GM12891 (cell line): ENCODE data around the gene LTBP1.

Experiments
- DNase-seq: peaks from one replicate; pipeline ENCODE4 v3.0.0; 2011; ENCODE audit warnings: low spot score; ENCODE audit not compliant: insufficient read length
- FAIRE-seq: peaks from 2 replicates; lab custom pipeline; 2011; peaks lifted over from hg19 to GRCh38; lab: Jason Lieb, UNC
- PAX5 ChIP-seq: IDR thresholded peaks from 2 replicates; pipeline ENCODE4 v1.6.1; 2011; ENCODE audit warnings: low read length, moderate library complexity, mild to moderate bottlenecking; ENCODE audit not compliant: insufficient read depth, severe bottlenecking
- POLR2A ChIP-seq: IDR thresholded peaks from 2 replicates; pipeline ENCODE4 v1.6.1; 2011; ENCODE audit warnings: low read depth, low read length, control low read depth
- POLR2AphosphoS5 ChIP-seq: IDR thresholded peaks from 2 replicates; pipeline ENCODE4 v1.6.1; 2011; ENCODE audit warnings: low read depth, low read length, control low read depth
- POU2F2 ChIP-seq: IDR thresholded peaks from 2 replicates; pipeline ENCODE4 v1.6.1; 2011; ENCODE audit warnings: low read depth, mild to moderate bottlenecking, control low read depth, low read length, moderate library complexity
- SPI1 ChIP-seq: IDR thresholded peaks from 2 replicates; pipeline ENCODE4 v1.6.1; 2011; ENCODE audit warnings: low read depth, low read length, control low read depth
- TAF1 ChIP-seq: IDR thresholded peaks from 2 replicates; pipeline ENCODE4 v1.6.1; 2011; ENCODE audit warnings: low read depth, low read length, control low read depth

LTBP1 gene

GRCh38 chr2:33015421-33016142 lies 68.8 kb downstream of the LTBP1 start:
- FAIRE-seq (no peak), DNase-seq (no peak)
- TF ChIP-seq POLR2A (no peak), TAF1 (no peak), PAX5 (no peak), POLR2AphosphoS5 (no peak), SPI1 (no peak), POU2F2 (no peak)

DNA sequence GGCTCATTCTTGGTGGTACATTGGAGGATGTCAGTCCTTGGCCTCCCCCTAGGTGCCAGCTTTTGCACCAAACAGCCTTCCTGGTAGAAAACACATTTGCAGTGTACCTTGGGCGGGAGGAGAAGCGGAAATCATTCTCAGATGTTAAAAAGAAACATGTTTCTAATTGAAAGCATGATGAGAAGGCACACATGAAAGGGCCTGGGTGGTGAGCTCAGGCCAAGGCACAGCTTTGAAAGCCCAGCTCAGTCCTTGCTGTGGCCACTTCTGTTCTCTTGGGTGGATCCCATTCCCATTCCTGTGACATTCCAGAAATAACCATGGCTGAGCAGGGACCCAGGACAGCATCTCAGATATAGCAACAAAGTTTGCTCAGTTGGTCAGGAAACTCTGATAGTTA lies 71.5 kb downstream of the LTBP1 start:
- FAIRE-seq (no peak), DNase-seq (no peak)
- TF ChIP-seq SPI1: no peak
- no peak for TF ChIP-seq POLR2A
- TF ChIP-seq PAX5: no peak
- no peak for TF ChIP-seq POLR2AphosphoS5
- TF ChIP-seq POU2F2: no peak
- TF ChIP-seq TAF1: no peak

DNA sequence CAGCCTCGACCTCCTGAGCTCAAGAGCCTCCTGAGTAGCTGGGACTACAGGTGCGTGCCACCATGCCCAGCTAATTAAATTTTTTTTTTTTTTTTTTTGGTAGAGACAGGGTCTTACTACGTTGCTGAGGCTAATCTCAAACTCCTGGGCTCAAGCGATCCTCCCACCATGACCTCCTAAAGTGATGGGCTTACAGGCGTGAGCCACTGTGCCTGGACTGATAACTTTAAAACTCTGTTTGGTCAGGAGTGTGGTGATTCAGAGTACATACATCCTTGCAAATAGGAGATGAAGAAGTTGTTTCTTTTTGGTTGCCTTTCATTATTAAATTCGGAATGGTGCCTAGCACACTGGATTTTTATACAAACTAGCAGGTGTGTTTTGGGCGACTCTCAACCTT lies 73.0 kb downstream of the LTBP1 start:
- TF ChIP-seq POU2F2 (no peak), POLR2A (no peak), POLR2AphosphoS5 (no peak), PAX5 (no peak), SPI1 (no peak), TAF1 (no peak)
- no peak for DNase-seq
- no peak for FAIRE-seq

- FAIRE-seq (no peak), DNase-seq (no peak)
- TF ChIP-seq PAX5: no peak
Observed at GRCh38 chr2:33020883-33021282, 74.1 kb downstream of the LTBP1 start.

DNA sequence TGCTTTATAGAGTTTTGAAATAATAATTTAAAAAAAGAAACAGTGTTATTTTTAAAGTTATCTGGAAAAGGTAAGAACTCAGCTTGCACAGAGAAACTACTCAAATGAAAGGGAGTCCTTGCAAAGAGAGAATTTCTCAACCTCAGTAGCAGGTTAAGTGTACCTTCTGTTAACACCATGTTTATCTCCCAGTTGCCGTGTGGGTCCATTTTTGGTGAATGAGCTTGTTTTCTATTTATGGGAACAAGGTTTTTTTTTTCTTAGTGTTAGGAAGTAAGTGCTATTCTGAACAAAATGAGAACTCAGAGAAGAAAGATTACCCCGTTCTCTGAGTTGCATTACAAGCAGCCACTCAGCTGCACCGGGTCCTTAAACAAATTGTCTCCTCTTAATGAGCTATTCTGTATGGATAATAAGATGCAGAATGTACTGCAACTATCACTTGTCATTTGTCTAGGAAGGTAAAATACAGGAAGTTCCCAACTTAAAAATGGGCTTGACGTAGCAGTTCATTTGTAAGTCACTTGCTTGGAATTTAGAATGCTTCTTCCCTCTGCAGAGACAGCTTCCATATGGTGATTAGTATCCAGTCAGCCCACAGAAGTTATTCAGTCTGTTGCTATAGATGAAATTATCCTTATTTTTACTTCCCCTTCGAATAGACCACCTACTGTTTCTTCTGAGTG lies 74.9 kb downstream of the LTBP1 start:
- TF ChIP-seq PAX5 (no peak), TAF1 (no peak), SPI1 (no peak), POLR2A (no peak), POU2F2 (no peak), POLR2AphosphoS5 (no peak)
- no peak for DNase-seq
- no peak for FAIRE-seq

DNA sequence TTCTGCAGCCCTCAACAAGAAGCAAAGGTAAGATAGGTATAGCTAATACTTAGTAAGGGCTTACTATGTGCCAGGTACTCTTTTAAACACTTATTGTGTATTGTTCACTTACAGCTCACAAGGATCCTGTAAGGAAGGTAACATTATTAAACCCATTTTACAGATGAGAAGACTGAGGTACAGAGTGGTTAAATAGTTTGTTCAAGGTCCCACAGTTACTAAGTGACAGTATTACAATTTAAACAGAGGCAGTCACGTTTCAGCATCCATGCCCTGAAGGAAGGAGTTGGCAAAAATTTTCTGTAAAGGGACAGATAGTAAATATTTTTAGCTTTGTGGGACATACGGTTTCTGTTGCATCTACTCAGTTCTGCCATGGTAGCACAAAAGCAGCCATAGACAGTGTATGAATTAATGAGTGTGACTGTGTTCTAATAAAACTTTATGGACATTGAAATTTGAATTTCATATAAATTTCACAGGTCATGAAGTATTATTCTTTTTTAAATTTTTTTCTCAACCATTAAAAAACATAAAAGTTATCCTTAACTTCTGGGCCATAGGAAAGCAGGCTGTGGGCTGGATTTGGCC lies 75.7 kb downstream of the LTBP1 start:
- no peak for FAIRE-seq
- no peak for TF ChIP-seq POLR2AphosphoS5
- no peak for TF ChIP-seq PAX5
- TF ChIP-seq SPI1: no peak
- TF ChIP-seq POLR2A: no peak
- TF ChIP-seq TAF1: no peak
- no peak for TF ChIP-seq POU2F2
- DNase-seq: no peak

GRCh38 chr2:33022989-33023727 lies 76.4 kb downstream of the LTBP1 start:
- TF ChIP-seq SPI1: no peak
- no peak for TF ChIP-seq POU2F2
- no peak for TF ChIP-seq POLR2A
- no peak for TF ChIP-seq POLR2AphosphoS5
- no peak for TF ChIP-seq PAX5
- TF ChIP-seq TAF1: no peak
- no peak for DNase-seq
- no peak for FAIRE-seq

DNA sequence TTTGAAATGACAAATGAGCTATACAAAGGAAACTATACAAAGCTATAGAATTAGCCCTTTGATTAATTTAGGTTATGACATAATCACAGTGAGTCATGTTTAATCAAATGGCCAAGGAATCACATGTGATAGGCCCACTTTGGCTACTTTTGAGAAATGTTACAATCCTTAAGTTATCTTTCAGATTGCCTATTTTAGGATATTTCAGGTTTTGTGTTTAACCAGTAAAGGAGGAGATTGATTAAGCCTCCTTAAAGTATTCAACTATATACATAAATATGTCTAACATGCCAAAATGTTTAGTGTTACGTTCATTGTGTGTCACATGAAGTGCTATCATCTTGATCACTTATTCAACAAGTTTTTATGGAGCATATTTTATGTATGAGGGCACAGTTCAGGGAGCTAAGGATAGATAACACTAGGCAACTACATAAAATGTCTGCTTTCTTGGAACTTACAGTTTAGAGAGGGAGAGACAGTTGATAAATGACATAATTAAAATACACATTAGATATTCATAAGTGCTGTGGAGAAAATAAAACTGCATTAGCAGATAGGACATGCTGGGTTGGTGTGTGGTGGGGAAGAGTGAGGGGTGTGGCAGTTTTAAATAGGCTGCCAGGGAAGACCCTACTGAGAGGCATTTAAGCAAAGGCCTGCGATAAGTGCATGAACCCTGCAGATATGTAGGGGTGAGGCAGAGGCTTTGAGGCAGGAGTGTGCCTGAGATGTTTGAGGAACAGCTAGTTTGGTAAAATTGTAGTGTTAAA lies 77.2 kb downstream of the LTBP1 start:
- TF ChIP-seq SPI1 (no peak), TAF1 (no peak), POLR2A (no peak), PAX5 (no peak), POU2F2 (no peak)
- no peak for DNase-seq
- FAIRE-seq: no peak

DNA sequence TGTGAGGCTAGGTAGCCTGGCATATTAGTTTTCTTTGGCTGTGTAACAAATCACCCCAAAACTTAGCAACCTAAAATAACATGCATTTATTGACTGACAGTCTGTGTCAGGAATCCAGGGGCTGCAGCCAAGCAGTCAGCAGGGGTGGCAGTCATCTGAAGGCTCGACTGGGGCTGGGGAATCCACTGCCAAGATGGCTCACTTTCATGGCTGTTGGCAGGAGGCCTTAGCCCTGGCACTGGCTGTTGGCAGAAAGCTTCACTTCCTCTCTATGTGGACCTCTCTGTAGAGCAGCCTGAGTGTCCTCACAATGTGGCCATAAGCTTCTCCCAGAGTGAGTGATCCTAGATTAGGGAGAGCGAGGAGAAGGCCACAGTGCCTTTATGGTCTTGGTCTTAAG lies 78.0 kb downstream of the LTBP1 start:
- DNase-seq (no peak), FAIRE-seq (no peak)
- TF ChIP-seq TAF1: no peak
- no peak for TF ChIP-seq POLR2AphosphoS5
- no peak for TF ChIP-seq POLR2A
- TF ChIP-seq PAX5: no peak
- no peak for TF ChIP-seq POU2F2
- no peak for TF ChIP-seq SPI1

DNA sequence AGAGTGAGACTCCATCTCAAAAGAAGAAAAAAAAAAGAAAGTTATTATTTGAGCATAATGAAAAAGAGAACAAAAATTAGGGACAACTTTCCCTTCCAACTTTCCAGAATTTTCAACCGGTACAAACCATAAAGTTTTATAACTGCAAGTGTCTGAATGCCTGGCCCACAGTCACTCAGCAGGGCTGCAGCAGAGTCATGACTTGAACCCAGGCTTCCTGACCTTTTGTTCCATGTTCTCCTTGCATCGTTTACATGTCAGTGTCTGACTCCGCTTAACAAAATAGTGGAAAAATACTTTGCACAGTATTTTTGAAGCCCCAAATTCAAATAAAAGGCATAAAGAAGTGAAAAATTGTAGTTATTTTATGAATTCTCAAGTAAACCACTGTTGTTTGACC lies 82.7 kb downstream of the LTBP1 start:
- DNase-seq: no peak
- no peak for FAIRE-seq
- TF ChIP-seq POU2F2: no peak
- no peak for TF ChIP-seq POLR2A
- TF ChIP-seq PAX5: no peak
